NB4 (cell line): ENCODE data around the gene ADH4.

Source experiments
- DNase-seq: peaks from one replicate; pipeline ENCODE4 v3.0.0; 2010; ENCODE audit warnings: low read depth
- H3K4me3 ChIP-seq: one replicate; pipeline ENCODE4 v1.5.1; 2011; ENCODE audit warnings: mild to moderate bottlenecking, low read depth, low read length, moderate library complexity
- MYC ChIP-seq: IDR thresholded peaks from 2 replicates; pipeline ENCODE4 v1.6.1; 2011; ENCODE audit warnings: low read depth, low read length
- POLR2A ChIP-seq: IDR thresholded peaks from 2 replicates; pipeline ENCODE4 v1.6.1; 2011; ENCODE audit warnings: mild to moderate bottlenecking; ENCODE audit not compliant: insufficient read length; ENCODE audit errors: extremely low read depth
- TF ChIP-seq, protein P1 (sequence below): IDR thresholded peaks from 2 replicates; pipeline ENCODE4 v1.6.1; 2011; ENCODE audit warnings: low read depth, low read length
- TF ChIP-seq, protein P2 (sequence below): IDR thresholded peaks from one replicate; pipeline ENCODE4 v1.5.1; 2012; ENCODE audit warnings: low read depth, low read length

Gene ADH4

DNA sequence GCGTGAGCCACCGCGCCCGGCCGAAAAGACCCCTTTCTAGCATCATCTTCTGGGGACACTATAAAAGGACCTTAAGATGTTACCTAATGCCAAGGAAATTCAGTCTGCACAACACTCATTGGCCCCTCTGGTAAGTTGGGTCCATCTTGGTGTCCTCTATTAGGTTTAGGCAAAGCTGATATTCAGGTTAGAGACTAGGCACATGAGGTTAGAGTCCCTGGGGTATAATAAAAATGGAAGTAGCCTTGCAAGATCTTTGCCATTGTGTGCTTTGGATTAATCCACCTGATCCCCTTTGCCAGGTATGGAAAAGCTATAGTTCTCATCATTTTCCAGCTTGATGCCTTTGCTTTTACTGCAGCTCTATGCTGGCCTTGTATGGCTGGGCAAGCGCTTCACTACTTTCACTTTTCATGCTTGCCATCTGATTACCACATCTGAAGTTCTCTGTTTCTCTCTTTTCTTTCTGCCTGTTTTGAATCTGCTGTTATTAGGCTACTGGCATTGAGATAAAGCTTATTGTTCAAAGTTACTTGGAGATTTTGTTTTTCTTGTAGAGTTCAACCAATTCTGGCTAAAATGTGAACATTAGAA lies 5.4 kb upstream of the ADH4 start:
- TF ChIP-seq, protein P1, sequence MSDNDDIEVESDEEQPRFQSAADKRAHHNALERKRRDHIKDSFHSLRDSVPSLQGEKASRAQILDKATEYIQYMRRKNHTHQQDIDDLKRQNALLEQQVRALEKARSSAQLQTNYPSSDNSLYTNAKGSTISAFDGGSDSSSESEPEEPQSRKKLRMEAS: no peak
- TF ChIP-seq POLR2A: no peak
- TF ChIP-seq MYC: no peak
- TF ChIP-seq, protein P2, sequence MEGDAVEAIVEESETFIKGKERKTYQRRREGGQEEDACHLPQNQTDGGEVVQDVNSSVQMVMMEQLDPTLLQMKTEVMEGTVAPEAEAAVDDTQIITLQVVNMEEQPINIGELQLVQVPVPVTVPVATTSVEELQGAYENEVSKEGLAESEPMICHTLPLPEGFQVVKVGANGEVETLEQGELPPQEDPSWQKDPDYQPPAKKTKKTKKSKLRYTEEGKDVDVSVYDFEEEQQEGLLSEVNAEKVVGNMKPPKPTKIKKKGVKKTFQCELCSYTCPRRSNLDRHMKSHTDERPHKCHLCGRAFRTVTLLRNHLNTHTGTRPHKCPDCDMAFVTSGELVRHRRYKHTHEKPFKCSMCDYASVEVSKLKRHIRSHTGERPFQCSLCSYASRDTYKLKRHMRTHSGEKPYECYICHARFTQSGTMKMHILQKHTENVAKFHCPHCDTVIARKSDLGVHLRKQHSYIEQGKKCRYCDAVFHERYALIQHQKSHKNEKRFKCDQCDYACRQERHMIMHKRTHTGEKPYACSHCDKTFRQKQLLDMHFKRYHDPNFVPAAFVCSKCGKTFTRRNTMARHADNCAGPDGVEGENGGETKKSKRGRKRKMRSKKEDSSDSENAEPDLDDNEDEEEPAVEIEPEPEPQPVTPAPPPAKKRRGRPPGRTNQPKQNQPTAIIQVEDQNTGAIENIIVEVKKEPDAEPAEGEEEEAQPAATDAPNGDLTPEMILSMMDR: no peak
- DNase-seq: no peak
- H3K4me3 ChIP-seq: no peak overlapping the region

DNA sequence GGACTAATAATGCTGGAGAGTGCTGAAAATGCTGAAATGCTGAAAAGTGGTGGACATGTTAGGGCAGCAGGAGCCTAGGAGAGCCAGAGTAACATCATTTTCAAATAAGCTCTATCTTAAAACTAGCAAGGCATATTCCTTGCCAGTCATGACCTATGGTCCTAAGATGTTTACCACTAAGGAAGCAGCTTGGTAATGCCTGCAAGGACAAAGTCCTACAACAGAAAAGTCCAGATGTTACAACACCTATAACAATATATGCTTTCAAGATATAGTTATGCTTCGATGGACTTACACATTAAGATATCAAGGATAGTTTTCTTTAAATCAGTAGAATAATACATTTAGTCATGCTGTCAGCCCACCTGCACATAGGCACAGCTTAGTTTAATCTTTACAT lies 4.5 kb upstream of the ADH4 start:
- H3K4me3 ChIP-seq: no peak overlapping the region
- TF ChIP-seq, protein P2: no peak
- TF ChIP-seq, protein P1: no peak
- no peak for TF ChIP-seq POLR2A
- TF ChIP-seq MYC: no peak
- DNase-seq: no peak

DNA sequence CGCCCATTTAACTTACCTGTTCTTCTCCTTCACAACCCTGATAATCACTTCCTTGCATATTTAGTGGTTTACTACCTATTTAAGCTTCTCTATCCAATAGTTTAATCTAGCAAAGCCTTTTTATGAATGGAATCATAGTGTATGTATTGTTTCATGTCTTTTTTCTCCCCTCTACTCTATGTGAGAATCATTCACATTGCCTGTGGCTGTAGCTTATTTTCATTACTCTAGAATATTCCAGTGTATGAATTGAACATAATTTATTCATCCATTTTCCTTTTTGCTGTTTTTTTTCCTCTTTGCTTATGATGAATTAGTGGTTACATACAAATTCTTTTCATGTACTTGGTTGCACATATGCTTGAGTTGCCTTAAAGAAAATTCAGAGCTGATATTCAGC lies 490 bp upstream of the ADH4 start:
- no peak for DNase-seq
- no peak overlapping the region for H3K4me3 ChIP-seq
- TF ChIP-seq MYC (no peak), POLR2A (no peak)
- TF ChIP-seq, protein P1: no peak
- TF ChIP-seq, protein P2: no peak

DNA sequence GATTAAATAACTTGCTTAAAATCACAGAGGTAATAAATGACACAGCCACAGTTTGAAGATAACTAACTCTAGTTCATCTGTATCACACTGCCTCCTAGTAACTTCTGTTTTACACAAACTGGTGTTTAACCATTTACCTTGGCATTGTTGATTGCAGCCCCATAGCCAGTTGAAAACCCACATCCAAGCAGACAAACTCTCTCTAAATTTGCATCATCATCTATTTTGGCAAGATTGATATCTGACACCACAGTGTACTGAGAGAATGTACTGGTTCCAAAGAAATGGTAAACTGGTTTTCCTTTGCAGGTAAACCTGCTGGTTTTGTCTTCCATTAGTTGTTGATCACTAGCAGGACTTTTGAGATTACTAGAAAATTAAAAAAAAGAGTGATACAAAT lies 7.8 kb downstream of the ADH4 start:
- no peak for DNase-seq
- H3K4me3 ChIP-seq: no peak overlapping the region
- TF ChIP-seq, protein P1: no peak

DNA sequence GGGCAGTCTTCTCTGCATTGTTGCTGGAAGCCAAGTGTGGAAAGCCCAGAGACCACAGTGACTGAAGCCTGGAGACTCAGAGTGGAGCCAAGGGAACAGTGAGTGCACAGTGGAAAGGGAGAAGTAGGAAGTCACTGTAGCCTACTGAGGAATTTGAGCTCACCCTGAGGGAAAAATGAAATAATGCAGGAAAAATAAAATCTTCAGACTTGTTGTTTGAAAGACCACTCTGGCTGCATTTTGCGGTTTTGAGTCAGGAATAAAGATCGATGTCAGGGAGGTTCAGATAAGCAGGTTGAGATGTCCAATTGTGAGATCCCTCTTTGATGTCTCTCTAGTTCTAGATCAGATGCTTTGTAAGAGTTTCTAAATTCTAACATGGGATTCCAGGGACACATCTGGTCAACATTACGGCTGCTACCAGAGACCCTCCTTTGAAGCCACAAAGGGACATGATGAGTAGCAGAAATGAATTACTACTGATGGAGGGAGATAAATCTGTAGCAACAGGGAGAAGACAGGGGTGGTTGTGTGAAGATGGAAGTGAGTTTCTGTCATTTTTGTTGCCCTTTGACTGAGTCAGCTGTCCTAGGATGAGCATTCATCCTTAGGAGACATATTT lies 8.4 kb downstream of the ADH4 start:
- no peak for DNase-seq
- H3K4me3 ChIP-seq: no peak overlapping the region
- TF ChIP-seq POLR2A: no peak
- TF ChIP-seq MYC: no peak
- TF ChIP-seq, protein P2: no peak
- TF ChIP-seq, protein P1: no peak

DNA sequence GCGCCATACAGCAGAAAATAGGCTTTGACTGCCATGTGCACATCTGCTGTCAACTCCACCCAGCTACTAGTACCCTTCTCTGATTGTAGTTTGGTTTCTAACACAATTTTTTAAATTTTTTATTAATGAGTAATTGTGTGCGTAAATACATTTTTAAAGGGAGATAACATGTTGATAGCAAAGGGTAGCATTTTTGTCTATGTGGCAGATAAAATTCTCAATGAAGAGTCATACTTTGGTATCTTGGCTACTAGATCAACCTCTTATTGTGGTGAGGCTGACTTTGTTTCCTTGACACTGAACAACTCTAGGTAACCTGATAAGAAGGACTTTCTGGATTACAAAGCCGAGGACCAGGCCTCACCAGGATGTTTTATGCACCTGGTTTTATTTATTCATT lies 9.5 kb downstream of the ADH4 start:
- TF ChIP-seq, protein P1: no peak
- TF ChIP-seq, protein P2: no peak
- no peak for TF ChIP-seq MYC
- no peak for TF ChIP-seq POLR2A
- no peak overlapping the region for H3K4me3 ChIP-seq
- DNase-seq: no peak
